GM21717 (cell line): ENCODE measurements around the gene SATB1.

Experiments used
- ATAC-seq: cut with Tn5 transposase; IDR thresholded peaks from one replicate; pipeline ENCODE4 v1.9.1; 2021; ENCODE audit warnings: mild to moderate bottlenecking, moderate library complexity; ENCODE audit not compliant: unreplicated experiment

The SATB1 gene

GRCh38 chr3:18402239-18402799 lies 22.8 kb downstream of the SATB1 start:
- ATAC-seq = no peak

GRCh38 chr3:18401300-18401961 lies 23.7 kb downstream of the SATB1 start:
- ATAC-seq = no peak

- ATAC-seq = no peak
Measured at GRCh38 chr3:18398448-18398847, 26.7 kb downstream of the SATB1 start.

- ATAC-seq = no peak
Measured at GRCh38 chr3:18396428-18396827, 28.7 kb downstream of the SATB1 start.

GRCh38 chr3:18394384-18394995 lies 30.6 kb downstream of the SATB1 start:
- no peak for ATAC-seq

- no peak for ATAC-seq
Measured at GRCh38 chr3:18393906-18394305, 31.2 kb downstream of the SATB1 start.

- ATAC-seq = no peak
Measured at GRCh38 chr3:18390024-18390660, 35.0 kb downstream of the SATB1 start.

GRCh38 chr3:18389108-18389733 lies 35.9 kb downstream of the SATB1 start:
- ATAC-seq = no peak

GRCh38 chr3:18386274-18386890 lies 38.8 kb downstream of the SATB1 start:
- no peak for ATAC-seq

- no peak for ATAC-seq
Measured at GRCh38 chr3:18385706-18386105, 39.4 kb downstream of the SATB1 start.

GRCh38 chr3:18382760-18383369 lies 42.3 kb downstream of the SATB1 start:
- ATAC-seq = no peak

- ATAC-seq = no peak
Measured at GRCh38 chr3:18379647-18380046, 45.5 kb downstream of the SATB1 start.

GRCh38 chr3:18378218-18378617 lies 46.9 kb downstream of the SATB1 start:
- no peak for ATAC-seq

GRCh38 chr3:18376682-18377081 lies 48.5 kb downstream of the SATB1 start:
- ATAC-seq = no peak

- no peak for ATAC-seq
Measured at GRCh38 chr3:18372786-18373405, 52.2 kb downstream of the SATB1 start.

- ATAC-seq = no peak
Measured at GRCh38 chr3:18370672-18371071, 54.5 kb downstream of the SATB1 start.

- no peak for ATAC-seq
Measured at GRCh38 chr3:18369551-18370185, 55.5 kb downstream of the SATB1 start.

- ATAC-seq = no peak
Measured at GRCh38 chr3:18366258-18366657, 58.9 kb downstream of the SATB1 start.

GRCh38 chr3:18363338-18363737 lies 61.8 kb downstream of the SATB1 start:
- no peak for ATAC-seq

- no peak for ATAC-seq
Measured at GRCh38 chr3:18357747-18358146, 67.4 kb downstream of the SATB1 start.
